ENCODE measurements around the gene DCP2. TPM values are rescaled to one million over a fixed set of nuclear protein-coding genes. Genes with fewer than 3 reads are reported as not detected.

The DCP2 gene
- total and polyA plus RNA-seq, 2 donors (not counting 1 experiment from before 2014, with no cell fraction given): 7.9 to 19.5 TPM

DNA sequence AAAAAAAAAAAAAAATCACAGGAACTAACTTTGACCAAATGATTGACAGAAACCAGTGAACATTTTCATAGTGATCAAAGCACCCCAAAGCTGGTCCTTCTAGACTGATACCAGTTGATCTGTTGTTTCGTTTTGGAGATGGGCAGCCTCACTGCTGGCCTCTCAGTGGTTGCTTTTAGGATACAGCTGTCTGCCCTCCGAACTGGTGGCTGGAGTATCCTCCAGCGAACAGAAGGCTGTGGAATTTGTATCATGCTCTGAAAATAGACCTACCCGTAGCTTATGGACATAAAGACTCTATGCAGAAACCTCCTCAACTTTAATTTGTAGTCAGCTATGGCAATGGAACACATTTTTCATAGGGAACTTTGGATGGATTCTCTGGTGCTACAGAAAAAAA lies 49.0 kb downstream of the DCP2 start:
- H3K4me2 ChIP-seq (ENCODE audit: extremely low read depth, insufficient read depth, low read length): no peak overlapping the region
- peaks cover 3% of the 10 kb centered on the region for H3K4me1 ChIP-seq (ENCODE audit: control insufficient read depth, extremely low read depth, insufficient read depth, low read length)
- H3K9ac ChIP-seq (ENCODE audit: insufficient read depth, low read length): no peak overlapping the region
- no peaks in the 10 kb centered on the region for H3K9me3 ChIP-seq (ENCODE audit: control insufficient read depth, insufficient read depth, low read depth, low read length)
- no peak overlapping the region for H2AFZ ChIP-seq (ENCODE audit: low read length)
- H3K4me3 ChIP-seq (replicated peaks in 1 of 4; ENCODE audit: control extremely low read depth in 1 of 4, insufficient read depth in 1 of 4, low read depth in 3 of 4, low read length in 4 of 4): no peak overlapping the region
- no peak for TF ChIP-seq EZH2 (IDR thresholded peaks at IDR 0.05; ENCODE audit: low read length, missing control alignments)
- TF ChIP-seq, protein P1, sequence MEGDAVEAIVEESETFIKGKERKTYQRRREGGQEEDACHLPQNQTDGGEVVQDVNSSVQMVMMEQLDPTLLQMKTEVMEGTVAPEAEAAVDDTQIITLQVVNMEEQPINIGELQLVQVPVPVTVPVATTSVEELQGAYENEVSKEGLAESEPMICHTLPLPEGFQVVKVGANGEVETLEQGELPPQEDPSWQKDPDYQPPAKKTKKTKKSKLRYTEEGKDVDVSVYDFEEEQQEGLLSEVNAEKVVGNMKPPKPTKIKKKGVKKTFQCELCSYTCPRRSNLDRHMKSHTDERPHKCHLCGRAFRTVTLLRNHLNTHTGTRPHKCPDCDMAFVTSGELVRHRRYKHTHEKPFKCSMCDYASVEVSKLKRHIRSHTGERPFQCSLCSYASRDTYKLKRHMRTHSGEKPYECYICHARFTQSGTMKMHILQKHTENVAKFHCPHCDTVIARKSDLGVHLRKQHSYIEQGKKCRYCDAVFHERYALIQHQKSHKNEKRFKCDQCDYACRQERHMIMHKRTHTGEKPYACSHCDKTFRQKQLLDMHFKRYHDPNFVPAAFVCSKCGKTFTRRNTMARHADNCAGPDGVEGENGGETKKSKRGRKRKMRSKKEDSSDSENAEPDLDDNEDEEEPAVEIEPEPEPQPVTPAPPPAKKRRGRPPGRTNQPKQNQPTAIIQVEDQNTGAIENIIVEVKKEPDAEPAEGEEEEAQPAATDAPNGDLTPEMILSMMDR (conservative IDR thresholded peaks at IDR 0.05 in 1 of 2, IDR thresholded peaks at IDR 0.05 in 1 of 2; ENCODE audit: low read depth in 1 of 2, low read length in 2 of 2): no peak
- H3K79me2 ChIP-seq (ENCODE audit: control insufficient read depth, insufficient read depth, low read length): no peaks in the 10 kb centered on the region
- H3K36me3 ChIP-seq (ENCODE audit: control insufficient read depth, insufficient read depth, low read length): no peaks in the 10 kb centered on the region
- no peaks in the 10 kb centered on the region for H3K27me3 ChIP-seq (ENCODE audit: control insufficient read depth, insufficient read depth, low read length)
- H4K20me1 ChIP-seq (ENCODE audit: control insufficient read depth, extremely low read depth, insufficient read depth, low read length): no peaks in the 10 kb centered on the region
- DNase-seq (ENCODE audit: low read depth in 2 of 2): no peak
- H3K27ac ChIP-seq (ENCODE audit: insufficient read depth, low read length): no peak overlapping the region

DNA sequence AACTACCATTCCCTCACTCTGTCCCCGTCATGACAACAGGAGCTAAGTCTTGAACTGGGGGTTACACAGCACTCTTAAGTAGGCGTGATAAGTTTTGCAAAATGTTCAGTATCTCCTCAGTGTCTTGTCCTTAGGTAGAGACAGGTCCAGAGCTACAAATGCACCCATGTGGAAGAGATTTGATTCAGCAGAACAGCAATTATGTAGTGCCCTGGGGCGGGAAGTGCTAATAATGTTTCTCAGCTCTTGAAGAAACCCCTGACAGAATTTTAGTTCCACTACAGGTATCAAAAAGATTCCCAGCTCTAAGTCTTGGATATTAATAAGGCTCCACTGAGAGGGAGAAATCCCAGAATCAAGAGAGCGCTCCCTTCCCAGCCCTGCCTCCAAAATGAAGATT lies 49.6 kb downstream of the DCP2 start:
- no peak overlapping the region for H3K9ac ChIP-seq (ENCODE audit: insufficient read depth, low read length)
- no peaks in the 10 kb centered on the region for H4K20me1 ChIP-seq (ENCODE audit: control insufficient read depth, extremely low read depth, insufficient read depth, low read length)
- H3K4me3 ChIP-seq (replicated peaks in 1 of 4; ENCODE audit: control extremely low read depth in 1 of 4, insufficient read depth in 1 of 4, low read depth in 3 of 4, low read length in 4 of 4): no peak overlapping the region
- H3K79me2 ChIP-seq (ENCODE audit: control insufficient read depth, insufficient read depth, low read length): no peaks in the 10 kb centered on the region
- no peak overlapping the region for H2AFZ ChIP-seq (ENCODE audit: low read length)
- no peaks in the 10 kb centered on the region for H3K36me3 ChIP-seq (ENCODE audit: control insufficient read depth, insufficient read depth, low read length)
- peaks cover 3% of the 10 kb centered on the region for H3K4me1 ChIP-seq (ENCODE audit: control insufficient read depth, extremely low read depth, insufficient read depth, low read length)
- no peak for DNase-seq (ENCODE audit: low read depth in 2 of 2)
- no peaks in the 10 kb centered on the region for H3K27me3 ChIP-seq (ENCODE audit: control insufficient read depth, insufficient read depth, low read length)
- H3K4me2 ChIP-seq (ENCODE audit: extremely low read depth, insufficient read depth, low read length): no peak overlapping the region
- H3K27ac ChIP-seq (ENCODE audit: insufficient read depth, low read length): no peak overlapping the region
- TF ChIP-seq EZH2 (IDR thresholded peaks at IDR 0.05; ENCODE audit: low read length, missing control alignments): no peak
- TF ChIP-seq, protein P1 (conservative IDR thresholded peaks at IDR 0.05 in 1 of 2, IDR thresholded peaks at IDR 0.05 in 1 of 2; ENCODE audit: low read depth in 1 of 2, low read length in 2 of 2): no peak
- no peaks in the 10 kb centered on the region for H3K9me3 ChIP-seq (ENCODE audit: control insufficient read depth, insufficient read depth, low read depth, low read length)

DNA sequence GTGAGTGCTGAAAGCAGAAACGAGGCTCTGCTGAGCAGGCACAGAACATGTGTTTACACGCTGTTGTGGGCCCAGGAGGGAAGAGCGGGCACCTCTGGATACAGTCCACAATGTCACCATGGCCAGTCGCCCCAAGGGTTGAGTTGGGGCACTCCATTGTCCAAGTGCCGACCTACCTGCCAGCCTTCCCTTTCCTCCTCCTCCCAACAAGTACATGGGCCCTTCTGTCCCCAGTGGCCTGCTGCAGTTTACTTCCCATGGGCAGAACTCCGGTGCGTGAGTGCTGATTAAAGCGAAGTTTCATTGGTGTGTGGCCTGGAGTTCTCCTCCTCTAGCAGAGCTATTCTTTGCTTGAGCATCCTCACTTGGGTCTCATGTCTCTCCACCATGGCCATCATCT lies 50.4 kb downstream of the DCP2 start:
- H3K9ac ChIP-seq (ENCODE audit: insufficient read depth, low read length): no peak overlapping the region
- H3K36me3 ChIP-seq (ENCODE audit: control insufficient read depth, insufficient read depth, low read length): no peaks in the 10 kb centered on the region
- H3K4me1 ChIP-seq (ENCODE audit: control insufficient read depth, extremely low read depth, insufficient read depth, low read length): peaks cover 3% of the 10 kb centered on the region
- no peak overlapping the region for H3K4me3 ChIP-seq (replicated peaks in 1 of 4; ENCODE audit: control extremely low read depth in 1 of 4, insufficient read depth in 1 of 4, low read depth in 3 of 4, low read length in 4 of 4)
- no peak for TF ChIP-seq EZH2 (IDR thresholded peaks at IDR 0.05; ENCODE audit: low read length, missing control alignments)
- TF ChIP-seq, protein P1 (conservative IDR thresholded peaks at IDR 0.05 in 1 of 2, IDR thresholded peaks at IDR 0.05 in 1 of 2; ENCODE audit: low read depth in 1 of 2, low read length in 2 of 2): no peak
- DNase-seq (ENCODE audit: low read depth in 2 of 2): no peak
- H3K27ac ChIP-seq (ENCODE audit: insufficient read depth, low read length): no peak overlapping the region
- no peaks in the 10 kb centered on the region for H3K27me3 ChIP-seq (ENCODE audit: control insufficient read depth, insufficient read depth, low read length)
- H3K79me2 ChIP-seq (ENCODE audit: control insufficient read depth, insufficient read depth, low read length): no peaks in the 10 kb centered on the region
- H3K9me3 ChIP-seq (ENCODE audit: control insufficient read depth, insufficient read depth, low read depth, low read length): no peaks in the 10 kb centered on the region
- H2AFZ ChIP-seq (ENCODE audit: low read length): no peak overlapping the region
- H3K4me2 ChIP-seq (ENCODE audit: extremely low read depth, insufficient read depth, low read length): no peak overlapping the region
- no peaks in the 10 kb centered on the region for H4K20me1 ChIP-seq (ENCODE audit: control insufficient read depth, extremely low read depth, insufficient read depth, low read length)

Measured in fibroblast of lung (primary cell).